Measurements from ENCODE around the gene ANKRD23. TPM values are rescaled to one million over a fixed set of nuclear protein-coding genes. Genes with fewer than 3 reads are reported as not detected.

ANKRD23 gene
- total RNA-seq, 2 experiments from 2014 or later: 15.5 to 16.9 TPM

DNA sequence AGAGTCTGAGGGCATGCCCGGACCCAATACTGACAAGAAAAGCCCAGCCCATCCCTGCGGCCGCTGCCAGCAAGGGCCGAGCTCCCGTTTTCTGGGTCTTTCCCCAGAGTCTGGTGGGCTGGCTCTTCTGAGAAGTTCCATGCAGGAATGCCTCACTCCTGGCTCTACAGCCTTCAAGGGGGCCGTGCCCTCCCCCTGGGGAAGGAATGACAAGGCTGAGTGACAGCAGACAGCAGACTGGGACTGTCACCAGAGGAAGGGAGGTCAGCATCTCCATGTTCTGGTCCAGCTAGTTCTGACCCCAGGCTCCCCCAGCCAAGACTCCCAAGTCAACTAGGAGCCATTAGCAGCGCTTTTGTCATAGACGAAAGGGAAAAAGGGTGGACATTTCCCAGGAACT lies 39.1 kb upstream of the ANKRD23 start:
- DNase-seq: no peak
- ChIA-PET CTCF (no interaction called here), POLR2A (interaction anchor here (1.2 kb wide), 1 partner anchor 25 kb away, joined by 3 read pairs; the partner anchor contains the start of gene ANKRD39)
- H3K27ac Mint-ChIP-seq: no peak overlapping the region
- H3K9me3 Mint-ChIP-seq: no peaks in the 10 kb centered on the region
- H3K36me3 Mint-ChIP-seq (ENCODE audit: low read depth): no peaks in the 10 kb centered on the region
- H3K27me3 Mint-ChIP-seq: peaks cover 1% of the 10 kb centered on the region
- H3K4me1 Mint-ChIP-seq: no peaks in the 10 kb centered on the region
- H3K4me3 Mint-ChIP-seq: no peak overlapping the region

DNA sequence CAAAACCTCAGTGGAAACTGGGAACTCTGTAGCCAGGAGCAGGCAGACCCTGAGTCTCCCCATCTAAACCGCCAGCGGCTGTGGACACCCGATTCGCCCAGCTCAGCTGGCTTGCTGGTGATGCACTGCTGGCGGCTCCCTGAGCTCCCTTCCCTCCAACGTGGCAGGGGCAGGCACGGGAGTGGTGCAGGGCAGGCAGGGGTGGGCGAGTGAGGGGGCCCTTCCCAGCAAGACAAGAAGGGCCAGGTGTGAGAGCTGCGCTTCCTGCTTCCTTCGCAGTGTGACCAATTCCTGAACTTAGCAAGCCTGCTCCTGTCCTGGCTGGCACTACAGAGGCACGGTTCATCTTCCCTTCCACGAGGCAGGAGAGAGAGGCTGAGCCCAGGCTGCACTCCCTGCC lies 38.4 kb upstream of the ANKRD23 start:
- Mint-ChIP-seq H3K27ac (no peak overlapping the region), H3K9me3 (no peaks in the 10 kb centered on the region), H3K4me3 (no peak overlapping the region), H3K27me3 (peaks cover under 1% of the 10 kb centered on the region), H3K4me1 (no peaks in the 10 kb centered on the region), H3K36me3 (ENCODE audit: low read depth) (no peaks in the 10 kb centered on the region)
- DNase-seq: no peak
- CTCF ChIA-PET: no interaction called here
- POLR2A ChIA-PET: interaction anchor here (1.2 kb wide), 1 partner anchor 24 kb away, joined by 3 read pairs; the partner anchor contains the start of gene ANKRD39

DNA sequence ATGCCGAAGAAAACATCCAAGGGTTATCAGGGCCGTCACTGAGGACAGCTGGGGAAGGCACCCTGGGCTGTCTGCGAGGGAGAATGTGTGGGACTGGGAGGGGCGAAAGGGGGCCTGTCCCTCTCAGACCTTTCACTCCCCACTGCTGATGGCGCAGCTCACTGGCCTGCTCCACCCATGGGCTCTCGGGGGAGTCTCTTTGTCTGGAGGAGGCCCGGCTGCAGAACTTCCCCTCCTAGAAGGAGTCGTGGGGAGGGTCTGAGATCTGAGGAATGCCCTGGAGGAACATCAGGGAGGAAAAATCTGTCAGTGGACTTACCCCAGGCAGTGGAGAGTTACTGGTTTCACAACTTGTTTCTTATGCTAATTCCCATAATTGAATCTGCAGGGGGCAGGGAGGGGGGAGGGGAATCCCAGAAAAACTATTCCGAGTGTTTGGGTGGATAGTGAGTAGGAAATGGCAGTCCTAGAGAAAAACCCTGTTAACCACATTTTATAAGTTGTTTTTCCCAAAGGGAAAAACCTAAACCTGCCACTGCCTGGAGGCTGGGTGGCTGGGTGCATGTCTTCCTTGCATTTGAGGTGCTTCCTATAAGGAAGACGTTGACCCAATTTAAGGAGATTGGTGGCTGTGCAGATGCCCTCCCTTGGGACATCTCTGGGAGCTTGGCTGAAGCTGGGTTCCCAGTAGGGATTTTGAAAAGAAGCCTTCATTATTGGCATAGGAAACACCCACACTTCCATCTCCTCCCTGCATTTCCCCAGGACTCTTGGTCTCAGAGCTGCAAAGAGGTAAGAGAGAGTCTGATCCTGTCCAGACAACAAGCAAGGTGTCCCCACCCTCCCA lies 37.8 kb upstream of the ANKRD23 start:
- Mint-ChIP-seq H3K4me1 (peaks cover 3% of the 10 kb centered on the region), H3K36me3 (ENCODE audit: low read depth) (no peaks in the 10 kb centered on the region), H3K9me3 (no peaks in the 10 kb centered on the region), H3K27ac (no peak overlapping the region), H3K4me3 (no peak overlapping the region), H3K27me3 (no peaks in the 10 kb centered on the region)
- POLR2A ChIA-PET: interaction anchor here (1.2 to 1.4 kb wide), 2 partner anchors 13 to 24 kb away, joined by 3 to 5 read pairs; partner anchors contain the start of gene ANKRD39
- CTCF ChIA-PET: interaction anchor here (0.6 to 1.8 kb wide), 2 partner anchors 24 to 198 kb away, joined by 3 to 7 read pairs; partner anchors contain the start of gene ANKRD39
- no peak for DNase-seq

DNA sequence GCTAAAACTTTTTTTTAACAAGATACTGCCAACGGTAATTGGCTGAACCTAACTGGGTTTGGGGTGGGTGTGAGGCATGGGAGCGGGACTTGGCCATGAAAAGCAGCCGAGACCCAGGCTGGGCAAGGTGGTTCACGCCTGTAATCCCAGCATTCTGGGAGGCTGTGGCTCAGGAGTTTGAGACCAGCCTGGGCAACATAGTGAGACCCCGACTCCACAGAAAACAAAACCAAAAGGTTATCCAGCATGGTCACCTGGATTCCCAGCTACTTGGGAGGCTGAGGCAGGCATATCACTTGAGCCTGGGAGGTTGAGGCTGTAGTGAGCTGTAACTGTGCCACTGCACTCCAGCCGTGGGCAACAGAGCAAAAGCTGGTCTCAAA lies 37.1 kb upstream of the ANKRD23 start:
- no peaks in the 10 kb centered on the region for H3K27me3 Mint-ChIP-seq
- ChIA-PET CTCF (interaction anchor here (0.6 to 1.8 kb wide), 2 partner anchors 23 to 198 kb away, joined by 3 to 7 read pairs; partner anchors contain the start of gene ANKRD39), POLR2A (interaction anchor here (1.4 kb wide), 1 partner anchor 13 kb away, joined by 5 read pairs; no protein-coding TSS in a partner anchor)
- peaks cover 4% of the 10 kb centered on the region for H3K4me1 Mint-ChIP-seq
- no peaks in the 10 kb centered on the region for H3K9me3 Mint-ChIP-seq
- no peak overlapping the region for H3K27ac Mint-ChIP-seq
- H3K36me3 Mint-ChIP-seq (ENCODE audit: low read depth): no peaks in the 10 kb centered on the region
- no peak for DNase-seq
- H3K4me3 Mint-ChIP-seq: no peak overlapping the region

DNA sequence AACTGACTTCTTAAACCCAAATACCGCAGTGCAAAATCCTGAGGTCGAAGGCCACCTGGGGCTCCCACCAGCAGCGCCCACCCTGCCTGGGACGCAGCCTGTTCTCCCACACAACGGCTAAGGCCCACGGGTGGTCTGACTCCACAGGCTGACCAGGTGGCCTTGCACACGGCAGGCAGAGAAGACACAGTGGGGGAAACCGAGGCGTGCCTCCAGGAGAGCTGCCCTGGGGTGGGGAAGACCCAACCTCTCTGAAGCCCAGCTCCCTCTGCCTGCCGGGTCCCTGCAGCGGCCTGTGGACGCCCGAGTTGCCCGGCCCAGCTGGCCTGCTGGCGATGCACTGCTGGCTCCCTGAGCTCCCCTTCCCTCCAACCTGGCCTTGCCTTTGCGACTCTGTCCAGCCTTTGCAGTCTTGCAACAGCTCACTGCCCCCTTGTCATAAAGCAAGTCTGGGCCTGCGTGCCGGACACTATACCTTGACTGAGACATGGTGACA lies 35.8 kb upstream of the ANKRD23 start:
- ChIA-PET POLR2A (interaction anchor here (1.4 kb wide), 1 partner anchor 11 kb away, joined by 5 read pairs; no protein-coding TSS in a partner anchor), CTCF (interaction anchor here (1.8 kb wide), 1 partner anchor 22 kb away, joined by 7 read pairs; the partner anchor contains the start of gene ANKRD39)

DNA sequence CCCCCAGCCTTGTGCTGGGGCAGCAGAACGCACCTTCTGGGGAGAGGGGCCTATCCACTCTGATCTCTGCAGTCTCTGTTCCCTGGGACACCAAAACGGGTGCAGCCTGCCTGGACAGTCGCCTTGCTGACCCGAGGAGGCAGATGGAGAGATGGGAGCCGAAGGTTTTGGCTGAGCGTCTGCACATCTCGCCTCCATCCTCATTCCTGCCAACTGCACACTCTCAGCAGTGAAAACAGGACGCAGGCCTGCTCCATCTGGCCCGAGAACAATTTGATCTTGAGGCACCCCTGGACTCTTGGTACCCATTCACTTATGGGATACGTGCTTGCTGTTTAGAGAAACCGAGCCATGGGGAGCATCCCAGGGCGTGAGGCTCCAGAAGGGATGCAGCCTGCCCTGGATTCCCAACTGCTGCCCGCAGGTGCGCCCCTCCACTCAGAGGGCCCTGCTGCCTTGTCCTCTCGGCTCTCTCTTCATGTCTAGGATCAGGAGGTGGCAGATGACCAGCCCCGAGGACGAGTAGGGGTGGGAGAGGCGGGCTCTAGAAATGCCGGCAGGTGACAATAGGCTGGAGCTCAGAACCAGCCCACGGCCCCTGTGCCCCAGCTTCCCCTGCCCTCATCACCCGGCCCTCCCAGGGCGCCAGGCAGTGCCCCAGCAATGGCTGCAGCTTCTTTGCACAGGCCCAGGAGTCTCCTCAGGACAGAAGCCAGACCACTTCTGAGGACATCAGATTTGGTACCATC lies 35.1 kb upstream of the ANKRD23 start:
- no peaks in the 10 kb centered on the region for H3K9me3 Mint-ChIP-seq
- ChIA-PET CTCF (no interaction called here), POLR2A (interaction anchor here (1.6 kb wide), 1 partner anchor 13 kb away, joined by 3 read pairs; no protein-coding TSS in a partner anchor)
- H3K27ac Mint-ChIP-seq: no peak overlapping the region
- no peaks in the 10 kb centered on the region for H3K36me3 Mint-ChIP-seq (ENCODE audit: low read depth)
- DNase-seq: no peak
- H3K27me3 Mint-ChIP-seq: peaks cover 4% of the 10 kb centered on the region
- H3K4me3 Mint-ChIP-seq: no peak overlapping the region
- H3K4me1 Mint-ChIP-seq: peaks cover 8% of the 10 kb centered on the region

More for the DNA sequence above, 35.8 kb upstream of the ANKRD23 start:
- DNase-seq: no peak
- Mint-ChIP-seq H3K4me1 (peaks cover 4% of the 10 kb centered on the region), H3K36me3 (ENCODE audit: low read depth) (no peaks in the 10 kb centered on the region), H3K27ac (no peak overlapping the region), H3K27me3 (no peaks in the 10 kb centered on the region), H3K9me3 (no peaks in the 10 kb centered on the region), H3K4me3 (no peak overlapping the region)

DNA sequence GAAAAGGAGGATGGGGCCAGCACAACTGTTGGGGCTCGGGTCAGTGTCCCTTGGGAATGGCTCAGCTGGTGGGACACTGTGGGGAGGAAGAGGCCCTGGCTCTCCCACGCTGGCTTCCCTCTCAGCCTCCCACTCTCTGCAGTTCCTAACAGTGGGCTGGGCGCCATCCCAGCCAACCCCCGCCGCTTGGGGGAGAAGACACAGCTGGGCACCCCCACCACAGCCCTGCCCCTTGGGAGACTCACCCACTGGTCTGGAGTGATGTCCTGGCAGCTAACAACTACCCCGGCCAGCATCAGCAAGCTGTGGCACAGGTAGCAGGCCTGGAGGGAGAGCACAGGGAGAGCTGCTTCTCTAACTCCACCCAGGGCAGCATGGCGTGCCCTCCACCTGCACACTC lies 34.4 kb upstream of the ANKRD23 start:
- Mint-ChIP-seq H3K36me3 (ENCODE audit: low read depth) (no peaks in the 10 kb centered on the region), H3K27me3 (peaks cover 4% of the 10 kb centered on the region), H3K4me3 (no peak overlapping the region), H3K4me1 (peaks cover 8% of the 10 kb centered on the region), H3K27ac (no peak overlapping the region), H3K9me3 (no peaks in the 10 kb centered on the region)
- no peak for DNase-seq
- ChIA-PET CTCF (no interaction called here), POLR2A (interaction anchor here (0.7 to 1.6 kb wide), 2 partner anchors 13 to 36 kb away, joined by 3 read pairs; no protein-coding TSS in a partner anchor)

DNA sequence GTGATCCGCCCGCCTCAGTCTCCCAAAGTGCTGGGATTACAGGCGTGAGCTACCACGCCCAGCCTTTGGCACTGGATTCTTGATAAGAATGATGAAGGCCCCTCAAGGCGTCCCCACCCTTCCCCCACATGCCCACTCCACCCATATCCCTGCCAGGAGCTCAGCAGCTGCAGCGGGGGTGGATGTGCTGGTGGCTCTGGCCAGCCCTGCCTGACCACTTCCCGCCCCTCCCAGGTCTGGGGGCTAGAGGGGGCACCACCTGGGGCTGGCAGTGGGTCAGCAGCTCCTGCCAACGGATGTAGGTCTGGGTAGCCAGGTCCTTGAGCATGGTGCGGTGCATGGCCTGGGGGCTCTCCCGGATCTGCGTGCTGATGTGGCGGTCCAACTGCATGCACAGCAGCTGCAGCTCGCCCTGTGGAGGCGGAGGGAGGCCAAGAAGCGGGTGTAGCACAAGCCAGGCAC lies 33.8 kb upstream of the ANKRD23 start:
- Mint-ChIP-seq H3K9me3 (no peaks in the 10 kb centered on the region), H3K36me3 (ENCODE audit: low read depth) (no peaks in the 10 kb centered on the region), H3K4me1 (peaks cover 8% of the 10 kb centered on the region), H3K27ac (no peak overlapping the region), H3K4me3 (no peak overlapping the region), H3K27me3 (peaks cover 4% of the 10 kb centered on the region)
- POLR2A ChIA-PET: interaction anchor here (0.7 to 1.6 kb wide), 2 partner anchors 14 to 36 kb away, joined by 3 read pairs; no protein-coding TSS in a partner anchor
- DNase-seq: no peak
- CTCF ChIA-PET: no interaction called here

DNA sequence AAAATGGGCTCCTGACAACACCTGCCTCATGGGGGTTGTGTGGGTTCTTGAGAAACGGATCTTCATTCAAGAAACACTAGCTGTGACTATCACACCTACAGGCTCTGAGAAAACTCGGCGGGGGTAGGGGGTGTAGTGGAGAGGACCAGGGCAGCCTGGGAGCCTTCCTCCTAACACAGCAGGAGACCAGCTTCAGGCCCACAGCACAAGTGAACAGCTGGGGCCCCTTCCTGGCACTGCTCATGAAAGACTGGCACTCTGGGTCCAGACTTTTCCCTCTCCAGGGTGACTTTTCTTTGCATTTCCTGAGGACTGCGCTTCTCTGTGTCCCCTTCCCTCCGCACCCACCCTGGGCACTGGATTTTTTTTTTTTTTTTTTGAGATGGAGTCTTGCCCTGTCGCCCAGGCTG lies 33.2 kb upstream of the ANKRD23 start:
- POLR2A ChIA-PET: interaction anchor here (1.6 kb wide), 1 partner anchor 14 kb away, joined by 3 read pairs; no protein-coding TSS in a partner anchor
- no peak for DNase-seq
- H3K36me3 Mint-ChIP-seq (ENCODE audit: low read depth): no peaks in the 10 kb centered on the region
- H3K27ac Mint-ChIP-seq: no peak overlapping the region
- H3K27me3 Mint-ChIP-seq: peaks cover 4% of the 10 kb centered on the region
- CTCF ChIA-PET: interaction anchor here (0.7 kb wide), 2 partner anchors 8 to 38 kb away, joined by 4 to 5 read pairs; no protein-coding TSS in a partner anchor
- H3K4me3 Mint-ChIP-seq: no peak overlapping the region
- peaks cover 8% of the 10 kb centered on the region for H3K4me1 Mint-ChIP-seq
- H3K9me3 Mint-ChIP-seq: no peaks in the 10 kb centered on the region

DNA sequence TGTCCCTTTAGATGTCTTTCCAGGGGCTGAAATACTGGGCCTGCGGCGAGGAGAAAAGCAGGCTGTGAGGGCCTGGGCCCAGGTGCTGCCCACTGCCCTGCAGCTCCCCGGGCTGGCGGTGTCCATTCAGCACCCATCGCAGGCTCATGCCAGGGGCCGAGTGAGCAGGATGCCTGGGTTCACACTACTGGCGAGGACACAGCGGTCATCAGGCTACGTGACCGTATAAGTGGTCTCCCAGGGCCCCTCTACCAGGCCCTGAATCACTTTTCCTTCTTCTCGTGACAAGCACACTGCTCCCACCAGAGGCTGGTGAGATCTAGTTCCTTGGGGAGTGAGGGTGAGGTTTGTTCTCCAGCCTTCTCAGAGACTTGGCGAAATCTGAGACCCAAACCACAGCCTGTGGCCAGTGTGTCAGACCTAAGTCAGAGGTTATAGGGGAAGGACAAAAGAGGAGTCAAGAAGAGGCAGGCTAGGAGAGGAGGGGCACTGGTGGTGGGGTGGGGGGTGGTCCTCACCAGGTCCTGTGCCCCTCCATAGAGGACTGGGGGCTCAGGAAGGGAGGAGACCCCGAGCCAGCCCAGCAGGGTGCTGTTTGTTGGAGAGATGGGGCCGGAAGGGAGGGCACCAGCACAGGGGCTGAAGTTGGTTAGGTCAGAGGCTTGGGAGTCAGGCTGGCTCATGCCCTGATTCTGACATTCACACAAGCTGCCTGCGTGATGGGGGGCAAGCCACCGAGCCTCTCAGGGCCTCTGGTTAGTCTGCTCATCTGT lies 32.6 kb upstream of the ANKRD23 start:
- H3K9me3 Mint-ChIP-seq: no peaks in the 10 kb centered on the region
- POLR2A ChIA-PET: no interaction called here
- CTCF ChIA-PET: interaction anchor here (0.7 kb wide), 2 partner anchors 7 to 37 kb away, joined by 4 to 5 read pairs; no protein-coding TSS in a partner anchor
- no peak overlapping the region for H3K4me3 Mint-ChIP-seq
- DNase-seq: no peak
- peaks cover 8% of the 10 kb centered on the region for H3K4me1 Mint-ChIP-seq
- peaks cover 4% of the 10 kb centered on the region for H3K27me3 Mint-ChIP-seq
- H3K27ac Mint-ChIP-seq: no peak overlapping the region
- no peaks in the 10 kb centered on the region for H3K36me3 Mint-ChIP-seq (ENCODE audit: low read depth)

DNA sequence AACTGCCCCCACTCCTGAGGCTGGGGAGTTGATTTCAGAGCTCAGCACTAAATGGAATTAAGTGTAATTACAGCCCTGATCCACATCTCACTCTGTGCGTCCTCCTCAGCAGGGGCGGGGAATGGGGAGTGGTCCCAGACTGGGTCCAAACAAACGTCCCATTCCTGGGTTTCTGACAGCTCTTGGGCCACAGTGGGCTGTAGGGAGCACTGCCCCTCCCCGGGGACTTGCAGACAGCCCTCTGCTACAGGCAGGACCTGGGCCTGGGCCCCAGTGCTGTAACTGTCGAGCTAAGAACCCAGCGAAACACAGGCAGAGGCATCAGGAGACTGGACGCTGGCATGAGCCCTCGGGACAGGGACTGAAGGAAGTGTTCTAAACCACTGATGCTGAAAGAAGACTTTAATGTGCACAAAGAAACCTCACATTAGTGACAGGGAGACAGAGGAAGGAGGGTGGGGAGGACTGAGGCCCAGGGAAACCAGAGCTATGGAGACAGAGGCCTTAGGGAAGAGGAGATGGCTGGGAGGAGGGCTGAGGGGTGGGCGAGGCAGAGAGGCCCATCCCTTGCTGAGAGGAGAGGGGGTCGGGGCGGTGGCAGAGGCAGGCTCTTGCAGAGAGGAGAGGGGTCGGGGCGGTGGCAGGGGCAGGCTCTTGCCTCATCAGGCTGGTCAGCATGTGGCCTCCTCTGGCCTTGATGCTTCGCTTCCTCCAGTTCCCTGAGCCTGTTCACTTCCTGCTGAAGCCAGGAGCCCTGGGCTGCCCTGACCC lies 31.9 kb upstream of the ANKRD23 start:
- Mint-ChIP-seq H3K27me3 (peaks cover 12% of the 10 kb centered on the region), H3K4me1 (peaks cover 15% of the 10 kb centered on the region), H3K36me3 (ENCODE audit: low read depth) (no peaks in the 10 kb centered on the region), H3K4me3 (no peak overlapping the region), H3K27ac (no peak overlapping the region), H3K9me3 (no peaks in the 10 kb centered on the region)
- ChIA-PET CTCF (interaction anchor here (0.6 to 1.4 kb wide), 2 partner anchors 12 to 18 kb away, joined by 4 to 5 read pairs; partner anchors contain the start of gene ANKRD39), POLR2A (interaction anchor here (2.1 kb wide), 1 partner anchor 18 kb away, joined by 9 read pairs; the partner anchor contains the start of gene ANKRD39)
- DNase-seq: no peak

All from activated CD4-positive, alpha-beta memory T cell treated with anti-CD3 and anti-CD28 coated beads, Interleukin-2, amount 10 ng/mL, durations not matched to agents 7 days and 5 days (primary cell).